Neural crest cell (in vitro differentiated cells): Measurements from ENCODE around the gene BBLN. TPM values are rescaled to one million over a fixed set of nuclear protein-coding genes. Genes with fewer than 3 reads are reported as not detected.
A peak's percentile ranks its signal among the peaks of the same experiment; 100 is the strongest.
"Not testable (repeated sequence)": the region's sequence is repeated elsewhere in the genome, so short reads cannot be mapped to it uniquely, and the experiment has no call there.

Source experiments
- DNase-seq: peaks from one replicate; pipeline ENCODE4 v3.0.0; 2021; ENCODE audit warnings: low read depth, mixed read lengths, low spot score
- H3K27ac Mint-ChIP-seq: one replicate; pipeline ENCODE4 v1.8.0; 2021; ENCODE audit warnings: mild to moderate bottlenecking, mixed read lengths; ENCODE audit not compliant: unreplicated experiment
- H3K27me3 Mint-ChIP-seq: 2 replicates; pipeline ENCODE4 v1.8.0; 2021; ENCODE audit warnings: low read depth, mild to moderate bottlenecking, mixed read lengths
- H3K36me3 Mint-ChIP-seq: 2 replicates; pipeline ENCODE4 v1.8.0; 2021; ENCODE audit warnings: low read depth, mild to moderate bottlenecking, mixed read lengths
- H3K4me1 Mint-ChIP-seq: 2 replicates; pipeline ENCODE4 v1.8.0; 2021; ENCODE audit warnings: mixed read lengths
- H3K4me3 Mint-ChIP-seq: one replicate; pipeline ENCODE4 v1.8.0; 2021; ENCODE audit warnings: mild to moderate bottlenecking, mixed read lengths
- H3K9me3 Mint-ChIP-seq: 2 replicates; pipeline ENCODE4 v1.8.0; 2021; ENCODE audit warnings: mixed read lengths
- CTCF ChIP-seq: fragments of 200-600 bp; sonication (generic); conservative IDR thresholded peaks from 2 replicates; pipeline ENCODE4 v1.5.0; 2021; ENCODE audit warnings: antibody characterized with exemption, mild to moderate bottlenecking
- total RNA-seq: library from RNA; stranded (reverse); gene quantifications from 2 replicates; pipeline ENCODE4 v1.2.1, GENCODE V29; 2021

Gene BBLN
- total RNA-seq, 1 donor from 2014 or later = 82.5 TPM

DNA sequence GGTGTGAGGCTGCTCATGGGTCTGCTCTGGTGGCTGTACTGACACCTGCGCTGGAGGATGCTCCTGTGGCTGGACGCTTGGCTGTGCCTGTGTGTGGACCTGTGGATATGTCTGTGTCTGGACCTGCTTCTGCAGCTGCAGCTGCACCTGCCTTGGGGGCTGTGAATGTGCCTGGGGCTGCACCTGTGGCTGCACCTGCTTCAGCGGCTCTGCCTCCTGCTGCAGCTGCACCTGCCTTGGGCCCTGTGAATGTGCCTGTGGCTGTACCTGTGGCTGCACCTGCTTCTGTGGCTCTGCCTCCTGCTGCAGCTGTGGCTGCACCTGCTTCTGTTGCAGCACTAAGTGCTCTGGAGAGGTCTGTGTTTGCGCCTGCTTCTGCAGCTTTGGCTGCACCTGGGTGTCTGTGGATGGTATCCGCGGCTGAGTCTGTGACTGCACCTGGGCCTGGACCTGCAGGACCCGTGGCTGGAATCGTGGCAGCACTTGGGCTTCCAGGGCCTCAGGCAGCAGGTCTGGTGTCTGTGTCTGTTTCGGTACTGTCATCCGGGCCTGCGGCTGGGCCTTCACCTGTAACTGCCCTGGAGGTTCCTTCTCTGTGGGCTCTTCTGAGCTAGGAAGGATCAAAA lies 18.9 kb downstream of the BBLN start:
- Mint-ChIP-seq H3K36me3 (peaks cover 32% of the 10 kb centered on the region), H3K9me3 (no peaks in the 10 kb centered on the region)
- DNase-seq = no peak

GRCh38 chr9:128180001-128180400 lies 19.9 kb downstream of the BBLN start:
- H3K4me3 Mint-ChIP-seq = no peak overlapping the region
- no peaks in the 10 kb centered on the region for H3K27me3 Mint-ChIP-seq
- peaks cover 10% of the 10 kb centered on the region for H3K4me1 Mint-ChIP-seq

More for the DNA sequence above, 18.9 kb downstream of the BBLN start:
- Mint-ChIP-seq H3K27me3 (no peaks in the 10 kb centered on the region), H3K4me1 (peaks cover 8% of the 10 kb centered on the region), H3K4me3 (no peak overlapping the region), H3K27ac (no peak overlapping the region)
- TF ChIP-seq CTCF = no peak

DNA sequence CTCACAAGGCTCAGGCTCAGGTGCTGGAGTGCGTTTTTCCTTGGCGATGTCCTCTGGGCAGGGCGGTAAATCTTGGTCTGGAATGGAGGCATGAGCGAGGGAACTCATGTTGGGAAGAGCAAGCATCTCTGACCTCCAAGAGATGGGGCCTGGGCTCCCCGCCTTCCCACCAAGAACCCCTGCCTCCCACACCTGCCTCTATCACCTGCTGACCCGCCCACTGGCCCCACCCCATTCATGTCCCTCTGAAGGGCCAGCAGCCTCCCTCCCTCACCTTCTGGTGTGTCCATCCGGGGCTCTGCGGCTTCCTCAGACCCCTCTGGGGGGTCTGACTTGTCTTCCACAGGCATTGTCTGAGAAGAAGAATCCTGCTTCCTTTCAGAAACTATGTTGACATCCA lies 20.4 kb downstream of the BBLN start:
- Mint-ChIP-seq H3K36me3 (peaks cover 32% of the 10 kb centered on the region), H3K9me3 (no peaks in the 10 kb centered on the region), H3K27me3 (no peaks in the 10 kb centered on the region), H3K4me3 (no peak overlapping the region), H3K27ac (no peak overlapping the region), H3K4me1 (peaks cover 10% of the 10 kb centered on the region)
- TF ChIP-seq CTCF = no peak
- no peak for DNase-seq

More at GRCh38 chr9:128180001-128180400, 19.9 kb downstream of the BBLN start:
- no peak for TF ChIP-seq CTCF
- DNase-seq = no peak
- Mint-ChIP-seq H3K9me3 (no peaks in the 10 kb centered on the region), H3K27ac (no peak overlapping the region), H3K36me3 (peaks cover 34% of the 10 kb centered on the region)

DNA sequence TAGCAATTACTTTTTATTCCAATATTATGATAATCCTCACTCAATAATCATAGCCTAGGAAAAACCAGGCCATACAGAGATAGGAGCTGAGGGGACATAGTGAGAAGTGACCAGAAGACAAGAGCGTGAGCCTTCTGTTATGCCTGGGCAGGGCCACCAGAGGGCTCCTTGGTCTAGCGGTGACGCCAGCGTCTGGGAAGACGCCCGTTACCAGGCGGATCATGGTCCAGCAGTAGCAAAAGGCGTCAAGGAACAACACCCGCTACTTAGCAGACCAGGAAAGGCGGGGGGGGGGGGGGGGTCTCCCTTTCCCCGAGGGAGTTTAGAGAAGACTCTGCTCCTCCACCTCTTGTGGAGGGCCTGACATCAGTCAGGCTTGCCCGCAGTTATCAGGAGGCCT lies 21.4 kb downstream of the BBLN start:
- H3K4me3 Mint-ChIP-seq, H3K27me3 Mint-ChIP-seq, H3K9me3 Mint-ChIP-seq, H3K4me1 Mint-ChIP-seq: not testable (repeated sequence)
- peak; percentile 62 for TF ChIP-seq CTCF
- Mint-ChIP-seq H3K36me3 (peaks cover 34% of the 10 kb centered on the region), H3K27ac (peak overlapping the region; percentile 60)
- DNase-seq = peak; percentile 52

DNA sequence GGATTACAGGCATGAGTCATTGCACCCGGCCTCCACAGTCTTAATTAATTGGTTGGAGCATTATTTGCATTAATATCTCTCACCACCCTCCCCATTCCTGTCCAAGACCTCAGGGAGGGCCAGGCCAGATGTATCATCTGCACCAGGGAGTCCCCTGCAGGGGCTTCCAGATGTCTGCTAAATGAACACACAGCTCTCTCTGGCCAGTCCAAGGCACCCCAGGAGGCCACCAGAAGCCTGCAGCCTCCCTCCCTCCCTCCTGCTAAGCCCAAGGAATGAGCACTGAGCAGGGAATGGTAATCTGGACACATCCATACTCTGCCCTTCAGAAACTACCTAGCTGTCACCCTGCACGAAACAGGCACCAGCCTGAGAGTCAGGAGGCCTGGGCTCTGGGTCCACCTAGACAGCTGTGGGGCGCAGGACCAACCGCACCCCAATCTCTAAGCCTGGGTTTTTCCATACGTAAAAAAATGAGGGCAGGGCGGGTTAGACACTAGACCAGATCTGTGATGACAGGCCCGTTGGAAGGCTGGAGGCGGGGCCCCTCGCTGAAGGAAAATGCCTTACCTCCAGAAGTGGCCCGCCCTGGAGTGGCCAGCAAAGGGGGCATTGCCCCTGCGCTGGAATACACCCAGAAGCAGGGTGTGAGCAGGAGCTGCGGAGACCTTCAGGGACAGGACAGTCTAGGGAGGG lies 23.0 kb downstream of the BBLN start:
- TF ChIP-seq CTCF = no peak
- H3K36me3 Mint-ChIP-seq = peaks cover 39% of the 10 kb centered on the region
- H3K4me3 Mint-ChIP-seq = no peak overlapping the region
- H3K4me1 Mint-ChIP-seq = peaks cover 12% of the 10 kb centered on the region
- no peaks in the 10 kb centered on the region for H3K27me3 Mint-ChIP-seq
- H3K9me3 Mint-ChIP-seq = no peaks in the 10 kb centered on the region
- H3K27ac Mint-ChIP-seq = no peak overlapping the region
- no peak for DNase-seq
